Activated CD4-positive, alpha-beta T cell treated with anti-CD3 and anti-CD28 coated beads, Interleukin-2, Interleukin-6, amounts not matched to agents 100 ng/mL and 50 ng/mL, durations not matched to agents 16 hours and 8 hours (primary cell): ENCODE data around the gene MAGEB17.

Experiments used
- DNase-seq: peaks from one replicate; pipeline ENCODE4 v3.0.0-alpha.2; 2020

The MAGEB17 gene

DNA sequence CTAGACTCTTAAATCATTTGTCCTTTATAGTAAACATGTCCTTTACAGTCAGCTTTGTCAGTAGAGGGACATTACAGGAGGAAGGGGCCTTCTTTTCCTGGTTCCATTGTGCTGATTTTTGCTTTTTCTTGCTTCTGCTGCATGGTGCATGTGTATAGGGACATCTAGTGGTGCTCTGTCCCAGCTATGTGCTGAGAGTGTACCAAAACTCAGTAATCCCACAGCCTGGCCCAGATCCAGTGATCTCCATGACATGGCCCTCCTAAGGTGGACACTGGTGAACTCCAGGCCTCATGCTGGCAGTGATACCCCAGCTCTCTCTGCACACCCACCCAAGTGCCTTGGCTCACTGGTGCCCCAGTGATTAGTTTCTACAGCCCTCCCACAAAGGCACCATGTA is 45.2 kb downstream of the MAGEB17 start:
- peak; percentile 10 for DNase-seq

DNA sequence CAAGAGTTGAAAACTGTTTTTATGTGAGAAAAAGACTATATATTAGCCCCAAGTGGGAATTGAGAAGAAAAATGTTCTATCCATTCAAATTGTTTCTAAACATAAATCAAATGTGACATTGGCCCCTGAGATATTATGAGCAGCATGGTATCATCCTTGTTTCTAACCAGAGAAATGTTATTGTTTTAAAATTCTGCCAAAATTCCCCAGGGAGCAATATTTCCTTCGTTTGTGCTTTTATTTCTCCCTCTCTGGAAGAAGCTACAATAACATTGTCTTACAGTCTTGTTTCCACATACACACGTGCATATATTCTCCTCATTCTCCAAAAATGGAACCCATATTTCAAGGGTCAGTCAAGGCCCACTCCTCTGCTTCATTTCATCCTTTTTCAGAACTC is 46.7 kb downstream of the MAGEB17 start:
- DNase-seq, result no peak

DNA sequence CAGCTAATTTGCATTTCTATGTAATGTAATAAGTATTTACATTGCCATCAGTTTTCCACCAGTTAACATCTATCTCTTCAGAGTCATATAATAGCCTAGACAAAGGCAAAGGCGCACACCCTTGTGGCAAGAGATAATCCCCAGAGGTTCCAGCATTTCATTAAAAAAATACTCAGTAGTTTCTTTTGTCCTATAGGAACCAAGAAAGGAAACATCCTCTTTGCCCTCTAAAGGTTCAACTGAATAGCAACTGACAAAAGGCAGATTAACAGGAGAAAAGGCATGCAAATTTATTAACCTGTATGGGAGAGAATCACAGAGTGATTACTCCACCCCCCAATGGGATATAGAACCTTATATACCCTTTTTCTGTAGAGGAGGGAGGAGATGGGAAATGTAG is 48.4 kb downstream of the MAGEB17 start:
- DNase-seq, result no peak
